ENCODE results near the gene AFAP1L1. TPM values are rescaled to one million over a fixed set of nuclear protein-coding genes. Genes with fewer than 3 reads are reported as not detected.
A peak's percentile ranks its signal among the peaks of the same experiment; 100 is the strongest.

The AFAP1L1 gene
- total RNA-seq, 1 donor from 2014 or later, result 48.9 TPM

GRCh38 chr5:149360272-149360671 is 88.6 kb downstream of the AFAP1L1 start:
- DNase-seq, result no peak
- no peak for ATAC-seq
- intact Hi-C loops (cut with micrococcal nuclease), result loop anchor here (10.0 kb wide), 1 partner anchor 95 kb away; no protein-coding TSS in a partner anchor

GRCh38 chr5:149362541-149362940 is 90.9 kb downstream of the AFAP1L1 start:
- no peak for ATAC-seq
- DNase-seq, result no peak
- intact Hi-C loops (cut with micrococcal nuclease), result loop anchor here (10.0 kb wide), 1 partner anchor 98 kb away; no protein-coding TSS in a partner anchor

- intact Hi-C loops (cut with micrococcal nuclease), result loop anchor here (10.0 kb wide), 1 partner anchor 99 kb away; no protein-coding TSS in a partner anchor
- ATAC-seq (no peak), DNase-seq (no peak)
These were observed 91.7 kb downstream of the AFAP1L1 start for GRCh38 chr5:149363358-149363757.

- DNase-seq, result no peak
These were observed 92.3 kb downstream of the AFAP1L1 start for GRCh38 chr5:149363936-149364335.

GRCh38 chr5:149364719-149365118 is 93.1 kb downstream of the AFAP1L1 start:
- ATAC-seq (no peak), DNase-seq (no peak)
- intact Hi-C loops (cut with micrococcal nuclease), result loop anchor here (10.0 kb wide), 1 partner anchor 100 kb away; no protein-coding TSS in a partner anchor

More at GRCh38 chr5:149363936-149364335, 92.3 kb downstream of the AFAP1L1 start:
- ATAC-seq, result no peak
- intact Hi-C loops (cut with micrococcal nuclease), result loop anchor here (10.0 kb wide), 1 partner anchor 99 kb away; no protein-coding TSS in a partner anchor

- intact Hi-C loops (cut with micrococcal nuclease), result loop anchor here (10.0 kb wide), 1 partner anchor 101 kb away; no protein-coding TSS in a partner anchor
- ATAC-seq (no peak), DNase-seq (no peak)
These were observed 93.8 kb downstream of the AFAP1L1 start for GRCh38 chr5:149365418-149365817.

- intact Hi-C loops (cut with micrococcal nuclease), result loop anchor here (10.0 kb wide), 1 partner anchor 101 kb away; no protein-coding TSS in a partner anchor
- ATAC-seq, result no peak
These were observed 94.6 kb downstream of the AFAP1L1 start for GRCh38 chr5:149366169-149366729.

GRCh38 chr5:149367249-149367971 is 95.8 kb downstream of the AFAP1L1 start:
- ATAC-seq (peak; percentile 52), DNase-seq (no peak)
- intact Hi-C loops (cut with micrococcal nuclease), result loop anchor here (10.0 kb wide), 1 partner anchor 103 kb away; no protein-coding TSS in a partner anchor

More at GRCh38 chr5:149366169-149366729, 94.6 kb downstream of the AFAP1L1 start:
- no peak for DNase-seq

- intact Hi-C loops (cut with micrococcal nuclease), result loop anchor here (10.0 kb wide), 1 partner anchor 103 kb away; no protein-coding TSS in a partner anchor
- ATAC-seq (no peak), DNase-seq (no peak)
These were observed 96.5 kb downstream of the AFAP1L1 start for GRCh38 chr5:149367972-149368645.

GRCh38 chr5:149370878-149371277 is 99.2 kb downstream of the AFAP1L1 start:
- ATAC-seq, result no peak
- DNase-seq, result no peak
- intact Hi-C loops (cut with micrococcal nuclease), result no loop called here

- ATAC-seq, result peak; percentile 85
- intact Hi-C loops (cut with micrococcal nuclease), result no loop called here
- DNase-seq, result peak; percentile 69
These were observed 99.8 kb downstream of the AFAP1L1 start for GRCh38 chr5:149371296-149371962.

GRCh38 chr5:149372076-149372795 is 100.6 kb downstream of the AFAP1L1 start:
- no peak for DNase-seq
- intact Hi-C loops (cut with micrococcal nuclease), result no loop called here

GRCh38 chr5:149372932-149373331 is 101.3 kb downstream of the AFAP1L1 start:
- intact Hi-C loops (cut with micrococcal nuclease), result no loop called here

More at GRCh38 chr5:149372076-149372795, 100.6 kb downstream of the AFAP1L1 start:
- ATAC-seq, result no peak

GRCh38 chr5:149374303-149374702 is 102.6 kb downstream of the AFAP1L1 start:
- intact Hi-C loops (cut with micrococcal nuclease), result no loop called here
- no peak for DNase-seq
- no peak for ATAC-seq

More at GRCh38 chr5:149372932-149373331, 101.3 kb downstream of the AFAP1L1 start:
- ATAC-seq (no peak), DNase-seq (no peak)

GRCh38 chr5:149374801-149375200 is 103.1 kb downstream of the AFAP1L1 start:
- no peak for ATAC-seq
- no peak for DNase-seq
- intact Hi-C loops (cut with micrococcal nuclease), result no loop called here

GRCh38 chr5:149375434-149375833 is 103.8 kb downstream of the AFAP1L1 start:
- DNase-seq (no peak), ATAC-seq (no peak)
- intact Hi-C loops (cut with micrococcal nuclease), result no loop called here

- no peak for ATAC-seq
- intact Hi-C loops (cut with micrococcal nuclease), result no loop called here
- DNase-seq, result no peak
These were observed 104.4 kb downstream of the AFAP1L1 start for GRCh38 chr5:149376104-149376503.

GRCh38 chr5:149376711-149377447 is 105.2 kb downstream of the AFAP1L1 start:
- ATAC-seq (no peak), DNase-seq (no peak)
- intact Hi-C loops (cut with micrococcal nuclease), result no loop called here
